Thyroid gland (tissue), 4 donors: ENCODE data around the gene PTPRN2.

ENCODE experiments used
- POLR2A ChIP-seq, 2 donors: fragments of 450-650 bp; IDR thresholded peaks; one replicate each; pipeline ENCODE4 v1.6.1; 2017; ENCODE audit warnings: antibody characterized with exemption in 2 of 2, mild to moderate bottlenecking in 2 of 2, moderate library complexity in 1 of 2
- TF ChIP-seq, protein P1 (sequence below), 6 experiments: fragments of 200-600 bp in 3 of 6; fragments of 450-650 bp in 3 of 6; sonication (generic) in 3 of 6; IDR thresholded peaks; one replicate each; pipeline ENCODE4 v1.5.1; 2016 to 2019; ENCODE audit warnings: antibody characterized with exemption in 6 of 6, mild to moderate bottlenecking in 2 of 6, inconsistent platforms in 1 of 6, moderate library complexity in 1 of 6

DNA sequence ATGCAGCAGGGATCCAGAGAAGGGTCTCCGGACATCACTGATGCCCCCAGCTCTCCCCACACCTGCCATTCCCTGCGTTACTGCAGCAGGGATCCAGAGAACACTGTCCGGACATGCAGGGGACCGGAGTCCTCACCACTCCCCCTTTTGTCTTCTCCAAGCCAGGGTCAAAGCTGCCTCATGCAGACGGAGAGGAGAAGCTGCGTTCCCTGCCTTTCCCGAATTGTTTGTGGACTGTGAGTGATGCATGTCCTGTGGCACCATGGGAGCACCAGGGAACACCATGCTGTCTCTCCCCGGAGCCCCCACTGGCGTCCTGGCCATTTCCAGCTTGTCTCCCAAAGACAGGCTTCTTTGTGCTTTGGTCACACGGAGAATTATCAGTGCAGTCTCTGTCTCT, 599.7 kb downstream of the PTPRN2 start:
- TF ChIP-seq POLR2A (IDR thresholded peaks at IDR 0.05) = no peak
- TF ChIP-seq, protein P1, sequence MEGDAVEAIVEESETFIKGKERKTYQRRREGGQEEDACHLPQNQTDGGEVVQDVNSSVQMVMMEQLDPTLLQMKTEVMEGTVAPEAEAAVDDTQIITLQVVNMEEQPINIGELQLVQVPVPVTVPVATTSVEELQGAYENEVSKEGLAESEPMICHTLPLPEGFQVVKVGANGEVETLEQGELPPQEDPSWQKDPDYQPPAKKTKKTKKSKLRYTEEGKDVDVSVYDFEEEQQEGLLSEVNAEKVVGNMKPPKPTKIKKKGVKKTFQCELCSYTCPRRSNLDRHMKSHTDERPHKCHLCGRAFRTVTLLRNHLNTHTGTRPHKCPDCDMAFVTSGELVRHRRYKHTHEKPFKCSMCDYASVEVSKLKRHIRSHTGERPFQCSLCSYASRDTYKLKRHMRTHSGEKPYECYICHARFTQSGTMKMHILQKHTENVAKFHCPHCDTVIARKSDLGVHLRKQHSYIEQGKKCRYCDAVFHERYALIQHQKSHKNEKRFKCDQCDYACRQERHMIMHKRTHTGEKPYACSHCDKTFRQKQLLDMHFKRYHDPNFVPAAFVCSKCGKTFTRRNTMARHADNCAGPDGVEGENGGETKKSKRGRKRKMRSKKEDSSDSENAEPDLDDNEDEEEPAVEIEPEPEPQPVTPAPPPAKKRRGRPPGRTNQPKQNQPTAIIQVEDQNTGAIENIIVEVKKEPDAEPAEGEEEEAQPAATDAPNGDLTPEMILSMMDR (IDR thresholded peaks at IDR 0.05) = no peak
